ENCODE data around the gene RHO. TPM values are rescaled to one million over a fixed set of nuclear protein-coding genes. Genes with fewer than 3 reads are reported as not detected.

The RHO gene
- total RNA-seq, 1 experiment from 2014 or later: not detected

GRCh38 chr3:129563332-129563731 lies 34.9 kb downstream of the RHO start:
- Histone ChIP-seq H3K4me3 (no peak overlapping the region), H3K27ac (no peak overlapping the region), H3K4me1 (peaks cover 30% of the 10 kb centered on the region), H3K9me3 (replicated peaks) (no peaks in the 10 kb centered on the region), H3K27me3 (no peaks in the 10 kb centered on the region), H3K36me3 (peaks cover 7% of the 10 kb centered on the region)
- DNase-seq: no peak

GRCh38 chr3:129563850-129564535 lies 35.6 kb downstream of the RHO start:
- Histone ChIP-seq H3K9me3 (replicated peaks) (no peaks in the 10 kb centered on the region), H3K27me3 (no peaks in the 10 kb centered on the region), H3K4me1 (peaks cover 24% of the 10 kb centered on the region), H3K4me3 (no peak overlapping the region), H3K36me3 (peaks cover 4% of the 10 kb centered on the region; the same call in 1 of the 2 replicates), H3K27ac (no peak overlapping the region)
- no peak for DNase-seq

GRCh38 chr3:129564981-129565644 lies 36.7 kb downstream of the RHO start:
- Histone ChIP-seq H3K27me3 (no peaks in the 10 kb centered on the region), H3K4me1 (peaks cover 13% of the 10 kb centered on the region), H3K9me3 (replicated peaks) (no peaks in the 10 kb centered on the region), H3K36me3 (no peaks in the 10 kb centered on the region), H3K27ac (no peak overlapping the region), H3K4me3 (no peak overlapping the region)
- no peak for DNase-seq

- no peak for DNase-seq
- no peaks in the 10 kb centered on the region; the same call in 1 of the 2 replicates for H3K36me3 ChIP-seq
Observed at GRCh38 chr3:129565902-129566301, 37.5 kb downstream of the RHO start.

GRCh38 chr3:129567176-129567705 lies 38.8 kb downstream of the RHO start:
- Histone ChIP-seq H3K4me1 (peaks cover 12% of the 10 kb centered on the region), H3K9me3 (replicated peaks) (no peaks in the 10 kb centered on the region), H3K27ac (no peak overlapping the region), H3K36me3 (peaks cover 2% of the 10 kb centered on the region), H3K27me3 (no peaks in the 10 kb centered on the region), H3K4me3 (no peak overlapping the region)
- DNase-seq: peak; percentile 73 to 77

More at GRCh38 chr3:129565902-129566301, 37.5 kb downstream of the RHO start:
- Histone ChIP-seq H3K4me3 (no peak overlapping the region), H3K4me1 (peaks cover 12% of the 10 kb centered on the region), H3K27me3 (no peaks in the 10 kb centered on the region), H3K9me3 (replicated peaks) (no peaks in the 10 kb centered on the region), H3K27ac (no peak overlapping the region)

GRCh38 chr3:129567939-129568338 lies 39.5 kb downstream of the RHO start:
- DNase-seq: no peak
- Histone ChIP-seq H3K27ac (no peak overlapping the region), H3K9me3 (replicated peaks) (no peaks in the 10 kb centered on the region), H3K36me3 (peaks cover 2% of the 10 kb centered on the region), H3K4me3 (no peak overlapping the region), H3K4me1 (peaks cover 12% of the 10 kb centered on the region), H3K27me3 (no peaks in the 10 kb centered on the region)

GRCh38 chr3:129569856-129570255 lies 41.4 kb downstream of the RHO start:
- H3K9me3 ChIP-seq (replicated peaks): no peaks in the 10 kb centered on the region
- no peak for DNase-seq
- H3K4me1 ChIP-seq: peaks cover 15% of the 10 kb centered on the region
- H3K36me3 ChIP-seq: peaks cover 2% of the 10 kb centered on the region
- H3K27ac ChIP-seq: no peak overlapping the region
- no peak overlapping the region for H3K4me3 ChIP-seq
- H3K27me3 ChIP-seq: no peaks in the 10 kb centered on the region

- H3K36me3 ChIP-seq: peaks cover 2% of the 10 kb centered on the region
- no peak for DNase-seq
- H3K27me3 ChIP-seq: no peaks in the 10 kb centered on the region
- H3K4me3 ChIP-seq: no peak overlapping the region
- no peaks in the 10 kb centered on the region for H3K9me3 ChIP-seq (replicated peaks)
- H3K4me1 ChIP-seq: peaks cover 30% of the 10 kb centered on the region
- H3K27ac ChIP-seq: no peak overlapping the region
Observed at GRCh38 chr3:129571605-129572547, 43.4 kb downstream of the RHO start.

GRCh38 chr3:129572603-129573002 lies 44.2 kb downstream of the RHO start:
- no peaks in the 10 kb centered on the region for H3K27me3 ChIP-seq
- H3K9me3 ChIP-seq (replicated peaks): no peaks in the 10 kb centered on the region
- H3K4me1 ChIP-seq: peaks cover 29% of the 10 kb centered on the region
- no peak for DNase-seq
- H3K36me3 ChIP-seq: peaks cover 4% of the 10 kb centered on the region
- no peak overlapping the region for H3K4me3 ChIP-seq
- no peak overlapping the region for H3K27ac ChIP-seq

- Histone ChIP-seq H3K9me3 (replicated peaks) (no peaks in the 10 kb centered on the region), H3K36me3 (peaks cover 5% of the 10 kb centered on the region), H3K27me3 (no peaks in the 10 kb centered on the region), H3K4me3 (no peak overlapping the region), H3K27ac (no peak overlapping the region), H3K4me1 (peaks cover 38% of the 10 kb centered on the region)
- no peak for DNase-seq
Observed at GRCh38 chr3:129573493-129573892, 45.1 kb downstream of the RHO start.

- H3K27me3 ChIP-seq: no peaks in the 10 kb centered on the region
- no peak for DNase-seq
- no peak overlapping the region for H3K4me3 ChIP-seq
- peaks cover 45% of the 10 kb centered on the region for H3K4me1 ChIP-seq
- H3K9me3 ChIP-seq (replicated peaks): no peaks in the 10 kb centered on the region
- no peak overlapping the region for H3K27ac ChIP-seq
- H3K36me3 ChIP-seq: peaks cover 5% of the 10 kb centered on the region
Observed at GRCh38 chr3:129574206-129574605, 45.8 kb downstream of the RHO start.

GRCh38 chr3:129575233-129575996 lies 47.0 kb downstream of the RHO start:
- Histone ChIP-seq H3K9me3 (replicated peaks) (no peaks in the 10 kb centered on the region), H3K4me1 (peaks cover 46% of the 10 kb centered on the region), H3K36me3 (peaks cover 5% of the 10 kb centered on the region), H3K4me3 (no peak overlapping the region), H3K27me3 (no peaks in the 10 kb centered on the region), H3K27ac (peak overlapping the region; percentile 50)
- peak; percentile 75 to 82 for DNase-seq

- no peaks in the 10 kb centered on the region for H3K27me3 ChIP-seq
- H3K4me1 ChIP-seq: peaks cover 46% of the 10 kb centered on the region
- no peak overlapping the region for H3K4me3 ChIP-seq
- no peaks in the 10 kb centered on the region for H3K9me3 ChIP-seq (replicated peaks)
- H3K27ac ChIP-seq: peak overlapping the region; percentile 50
- H3K36me3 ChIP-seq: peaks cover 5% of the 10 kb centered on the region; the same call in 1 of the 2 replicates
- peak; percentile 45 to 58 for DNase-seq
Observed at GRCh38 chr3:129575997-129576384, 47.6 kb downstream of the RHO start.

Measured in SJCRH30 (cell line).